CD4-positive, alpha-beta T cell (primary cell): ENCODE data around the gene SNRPE. TPM values are rescaled to one million over a fixed set of nuclear protein-coding genes. Genes with fewer than 3 reads are reported as not detected.
"Not testable (repeated sequence)": the region's sequence is repeated elsewhere in the genome, so short reads cannot be mapped to it uniquely, and the experiment has no call there.

Source experiments
- ATAC-seq: fragments of 200-7000 bp; cut with Tn5 transposase; one replicate; pipeline ENCODE4 v1.10.0; 2022; ENCODE audit warnings: mild to moderate bottlenecking; ENCODE audit not compliant: poor library complexity
- CTCF ChIA-PET: fragments of 350-600 bp; sonication (Branson Sonifier 250); formaldehyde crosslinking; loops from one replicate; lab custom pipeline; 2021; ENCODE audit warnings: antibody characterized with exemption, inconsistent platforms; lab: Charles Lee
- POLR2A ChIA-PET: fragments of 350-600 bp; sonication (Branson Sonifier 250); formaldehyde crosslinking; loops from one replicate; lab custom pipeline; 2021; ENCODE audit warnings: antibody characterized with exemption, inconsistent platforms; lab: Charles Lee
- DNase-seq, 14 experiments: peaks; one replicate each; pipeline ENCODE4 v3.0.0-alpha.2; 2013 to 2020; ENCODE audit warnings: mixed read lengths in 2 of 14
- H3K27ac ChIP-seq, 2 donors: one replicate each; pipeline versions ENCODE4 v1.5.1 to v1.7.0; 2013; ENCODE audit warnings: low read length in 2 of 2, low read depth in 1 of 2, mild to moderate bottlenecking in 1 of 2
- H3K27me3 ChIP-seq, 2 experiments: 1 replicate in 1 of 2; 2 replicates in 1 of 2; pipeline versions ENCODE4 v1.6.1 to v1.7.0; 2013; ENCODE audit warnings: low read length in 2 of 2, control low read depth in 1 of 2, mild to moderate bottlenecking in 1 of 2, moderate library complexity in 1 of 2; ENCODE audit not compliant: insufficient read depth in 2 of 2, control insufficient read depth in 1 of 2
- H3K36me3 ChIP-seq: one replicate; pipeline ENCODE4 v1.6.1; 2013; ENCODE audit warnings: low read length, control low read depth; ENCODE audit not compliant: insufficient read depth
- H3K4me1 ChIP-seq: one replicate; pipeline ENCODE4 v1.6.1; 2013; ENCODE audit warnings: low read length, control low read depth; ENCODE audit not compliant: insufficient read depth
- H3K4me3 ChIP-seq: one replicate; pipeline ENCODE4 v1.5.1; 2013; ENCODE audit warnings: mild to moderate bottlenecking, low read length, moderate library complexity
- H3K9me3 ChIP-seq, 2 experiments: 1 replicate in 1 of 2; 2 replicates in 1 of 2; pipeline versions ENCODE4 v1.6.1 to v1.7.0; 2013; ENCODE audit warnings: low read length in 2 of 2, mild to moderate bottlenecking in 2 of 2, control low read depth in 1 of 2, moderate library complexity in 1 of 2; ENCODE audit not compliant: control insufficient read depth in 1 of 2, insufficient read depth in 1 of 2
- H3K27ac Mint-ChIP-seq: one replicate; pipeline ENCODE4 v1.8.0; 2020; ENCODE audit warnings: mixed read lengths
- H3K27me3 Mint-ChIP-seq: one replicate; pipeline ENCODE4 v1.8.0; 2021; ENCODE audit warnings: mixed read lengths
- H3K36me3 Mint-ChIP-seq: one replicate; pipeline ENCODE4 v1.8.0; 2021; ENCODE audit warnings: low read depth, mixed read lengths
- H3K4me1 Mint-ChIP-seq: one replicate; pipeline ENCODE4 v1.8.0; 2021; ENCODE audit warnings: low read depth, mixed read lengths
- H3K4me3 Mint-ChIP-seq: one replicate; pipeline ENCODE4 v1.8.0; 2020; ENCODE audit warnings: mild to moderate bottlenecking, mixed read lengths
- H3K9me3 Mint-ChIP-seq: one replicate; pipeline ENCODE4 v1.8.0; 2020; ENCODE audit warnings: mixed read lengths
- intact Hi-C, 2 experiments: fragments of 100-400 bp; cut with DNase I in 1 of 2; cut with micrococcal nuclease in 1 of 2; formaldehyde crosslinking; loops; one replicate each; pipeline versions ENCODE4 v1.15.1 to v1.9.0; 2023 to 2025; cut with DNase I, micrococcal nuclease
- total RNA-seq, 174 experiments: library from RNA in 2 of 174; stranded (reverse) in 2 of 174; gene quantifications; one replicate each; pipeline ENCODE4 v1.2.3 and lab custom pipeline; 2021 to 2026
- TF ChIP-seq, protein P1 (sequence below): fragments of 200-600 bp; IDR thresholded peaks from one replicate; pipeline ENCODE4 v1.8.0; 2022; ENCODE audit warnings: antibody characterized with exemption, mild to moderate bottlenecking

SNRPE gene
- total RNA-seq, 2 experiments from 2014 or later: 63.0 to 65.9 TPM

DNA sequence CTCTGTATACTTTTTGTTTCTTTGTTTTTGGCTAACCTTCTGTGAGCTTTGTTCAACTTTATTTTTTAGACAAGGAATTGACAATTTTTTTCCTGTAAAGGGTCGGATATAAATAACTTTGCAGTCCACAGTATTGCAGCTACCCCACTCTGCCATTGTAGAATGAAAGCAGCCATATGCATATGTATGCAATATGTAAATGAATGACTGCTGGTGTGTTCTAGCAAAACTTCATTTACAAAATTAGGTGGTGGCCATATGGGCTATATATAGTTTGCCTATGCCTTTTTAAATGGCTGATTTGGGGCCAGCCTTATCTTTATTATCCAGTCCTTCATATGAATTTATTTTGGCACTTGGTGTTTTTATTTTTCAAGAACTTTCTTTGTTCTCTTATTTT, 18.0 kb upstream of the SNRPE start:
- CTCF ChIA-PET: no interaction called here
- TF ChIP-seq, protein P1, sequence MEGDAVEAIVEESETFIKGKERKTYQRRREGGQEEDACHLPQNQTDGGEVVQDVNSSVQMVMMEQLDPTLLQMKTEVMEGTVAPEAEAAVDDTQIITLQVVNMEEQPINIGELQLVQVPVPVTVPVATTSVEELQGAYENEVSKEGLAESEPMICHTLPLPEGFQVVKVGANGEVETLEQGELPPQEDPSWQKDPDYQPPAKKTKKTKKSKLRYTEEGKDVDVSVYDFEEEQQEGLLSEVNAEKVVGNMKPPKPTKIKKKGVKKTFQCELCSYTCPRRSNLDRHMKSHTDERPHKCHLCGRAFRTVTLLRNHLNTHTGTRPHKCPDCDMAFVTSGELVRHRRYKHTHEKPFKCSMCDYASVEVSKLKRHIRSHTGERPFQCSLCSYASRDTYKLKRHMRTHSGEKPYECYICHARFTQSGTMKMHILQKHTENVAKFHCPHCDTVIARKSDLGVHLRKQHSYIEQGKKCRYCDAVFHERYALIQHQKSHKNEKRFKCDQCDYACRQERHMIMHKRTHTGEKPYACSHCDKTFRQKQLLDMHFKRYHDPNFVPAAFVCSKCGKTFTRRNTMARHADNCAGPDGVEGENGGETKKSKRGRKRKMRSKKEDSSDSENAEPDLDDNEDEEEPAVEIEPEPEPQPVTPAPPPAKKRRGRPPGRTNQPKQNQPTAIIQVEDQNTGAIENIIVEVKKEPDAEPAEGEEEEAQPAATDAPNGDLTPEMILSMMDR: no peak
- POLR2A ChIA-PET: no interaction called here

DNA sequence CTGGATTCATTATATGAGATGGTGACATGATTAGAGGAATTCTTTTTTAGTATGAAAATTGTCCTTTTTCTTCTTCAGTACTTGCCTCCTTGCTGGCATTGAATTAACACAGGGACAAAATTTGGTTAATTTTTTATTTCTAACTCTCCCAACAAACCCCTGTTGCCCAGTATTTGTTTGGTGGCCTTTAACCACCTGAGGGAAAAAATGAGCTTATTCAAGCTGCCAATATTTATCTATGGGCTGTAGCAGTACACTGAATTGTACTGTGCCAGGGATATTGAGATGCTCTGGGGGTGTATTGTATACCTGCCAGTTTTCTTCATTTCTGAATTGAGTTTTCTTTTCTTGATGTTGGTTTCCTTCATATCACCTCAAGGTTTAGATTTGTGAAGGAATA, 8.3 kb upstream of the SNRPE start:
- H3K36me3 Mint-ChIP-seq: peaks cover 51% of the 10 kb centered on the region
- H3K4me3 Mint-ChIP-seq, H3K4me1 Mint-ChIP-seq, H3K4me1 ChIP-seq, DNase-seq, H3K27ac Mint-ChIP-seq, H3K27me3 ChIP-seq, H3K9me3 ChIP-seq, H3K4me3 ChIP-seq, H3K27ac ChIP-seq, ATAC-seq, H3K27me3 Mint-ChIP-seq, H3K9me3 Mint-ChIP-seq, POLR2A ChIA-PET, CTCF ChIA-PET: not testable (repeated sequence)
- peaks cover 63% of the 10 kb centered on the region for H3K36me3 ChIP-seq
- intact Hi-C loops: loop anchor here in 1 of 2 experiments (10.0 kb wide), 2 partner anchors 552 to 1048 kb away; partner anchors contain the start of gene KDM5B

More for the DNA sequence above, 18.0 kb upstream of the SNRPE start:
- no peak overlapping the region for H3K27ac ChIP-seq
- no peaks in the 10 kb centered on the region for H3K4me1 ChIP-seq
- Mint-ChIP-seq H3K4me1 (no peaks in the 10 kb centered on the region), H3K27ac (no peak overlapping the region), H3K9me3 (no peaks in the 10 kb centered on the region), H3K27me3 (no peaks in the 10 kb centered on the region), H3K36me3 (peaks cover 89% of the 10 kb centered on the region), H3K4me3 (no peak overlapping the region)
- H3K27me3 ChIP-seq: no peaks in the 10 kb centered on the region
- H3K9me3 ChIP-seq: no peaks in the 10 kb centered on the region
- DNase-seq (no peak), ATAC-seq (no peak)
- intact Hi-C loops: no loop called here
- no peak overlapping the region for H3K4me3 ChIP-seq
- peaks cover 74% of the 10 kb centered on the region for H3K36me3 ChIP-seq

DNA sequence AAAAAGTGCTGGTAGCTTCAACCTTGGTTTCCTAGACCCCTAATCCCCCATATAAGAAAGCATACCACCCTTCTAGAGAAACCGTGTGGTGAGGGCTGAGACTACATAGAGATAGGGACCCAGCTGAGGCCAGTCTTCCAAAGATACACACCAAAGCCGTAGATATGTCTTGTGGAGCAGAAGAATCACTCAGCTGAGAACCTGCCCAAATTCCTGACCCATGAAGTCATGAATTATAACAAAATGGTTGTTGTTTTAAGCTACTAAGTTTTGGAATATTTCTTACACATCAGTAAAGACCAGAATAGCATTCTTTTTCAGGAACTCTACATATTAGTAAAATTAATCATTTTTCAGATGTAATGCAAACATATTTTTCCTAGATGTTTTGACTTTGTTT, 3.3 kb upstream of the SNRPE start:
- intact Hi-C loops: loop anchor here in 1 of 2 experiments (10.0 kb wide), 2 partner anchors 547 to 1053 kb away; partner anchors contain the start of gene KDM5B
- no peak for ATAC-seq
- TF ChIP-seq, protein P1: no peak
- no peaks in the 10 kb centered on the region for H3K27me3 Mint-ChIP-seq
- no peak overlapping the region for H3K27ac Mint-ChIP-seq
- H3K36me3 Mint-ChIP-seq: peaks cover 28% of the 10 kb centered on the region
- Histone ChIP-seq H3K36me3 (peaks cover 22% of the 10 kb centered on the region), H3K4me3 (no peak overlapping the region), H3K9me3 (no peaks in the 10 kb centered on the region), H3K27me3 (no peaks in the 10 kb centered on the region), H3K4me1 (peaks cover 15% of the 10 kb centered on the region), H3K27ac (no peak overlapping the region)
- ChIA-PET POLR2A (no interaction called here), CTCF (interaction anchor here (0.5 to 0.8 kb wide), 2 partner anchors 271 to 505 kb away, joined by 3 to 4 read pairs; no protein-coding TSS in a partner anchor)
- peaks cover 17% of the 10 kb centered on the region for H3K4me1 Mint-ChIP-seq
- H3K9me3 Mint-ChIP-seq: no peaks in the 10 kb centered on the region
- no peak for DNase-seq
- no peak overlapping the region for H3K4me3 Mint-ChIP-seq

DNA sequence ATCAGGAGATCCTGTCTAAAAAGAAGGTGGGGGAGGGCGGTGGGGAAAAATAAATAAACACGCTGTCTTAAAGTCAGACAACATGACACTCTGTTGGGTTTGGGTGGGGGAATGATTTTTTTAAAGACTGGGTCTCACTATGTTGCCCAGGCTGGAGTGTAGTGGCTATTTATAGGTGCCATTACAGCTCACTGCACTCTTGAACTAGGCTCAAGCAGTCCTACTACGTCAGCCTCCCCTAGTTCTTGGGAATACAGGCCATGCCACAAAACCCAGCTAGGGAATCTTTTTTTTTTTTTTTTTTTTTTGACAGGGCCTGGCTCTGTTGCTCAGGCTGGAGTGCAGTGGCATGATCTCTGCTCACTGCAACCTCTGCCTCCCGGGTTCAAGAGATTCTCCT, 2.4 kb upstream of the SNRPE start:
- H3K4me3 ChIP-seq: no peak overlapping the region
- no peaks in the 10 kb centered on the region for H3K27me3 ChIP-seq
- Mint-ChIP-seq H3K27ac (no peak overlapping the region), H3K9me3 (no peaks in the 10 kb centered on the region), H3K27me3 (no peaks in the 10 kb centered on the region), H3K4me1 (peaks cover 21% of the 10 kb centered on the region), H3K36me3 (peaks cover 29% of the 10 kb centered on the region), H3K4me3 (no peak overlapping the region)
- peaks cover 15% of the 10 kb centered on the region for H3K4me1 ChIP-seq
- ChIA-PET CTCF (interaction anchor here (0.8 kb wide), 1 partner anchor 504 kb away, joined by 4 read pairs; no protein-coding TSS in a partner anchor), POLR2A (no interaction called here)
- no peak overlapping the region for H3K27ac ChIP-seq
- H3K9me3 ChIP-seq: no peaks in the 10 kb centered on the region
- intact Hi-C loops: loop anchor here in 1 of 2 experiments (10.0 kb wide), 2 partner anchors 546 to 1054 kb away; partner anchors contain the start of gene KDM5B
- ATAC-seq: no peak
- peaks cover 23% of the 10 kb centered on the region for H3K36me3 ChIP-seq
- no peak for DNase-seq
- TF ChIP-seq, protein P1: no peak
